NT2/D1 (cell line): ENCODE measurements around the gene SMCO4.
"Not testable (repeated sequence)": the region's sequence is repeated elsewhere in the genome, so short reads cannot be mapped to it uniquely, and the experiment has no call there.

Experiments
- SUZ12 ChIP-seq: IDR thresholded peaks from 2 replicates; pipeline ENCODE4 v1.6.1; 2011; ENCODE audit not compliant: insufficient read length, insufficient read depth; ENCODE audit errors: extremely low read depth
- YY1 ChIP-seq: IDR thresholded peaks from 2 replicates; pipeline ENCODE4 v1.6.1; 2011; ENCODE audit not compliant: insufficient read length, insufficient read depth
- ZNF274 ChIP-seq: IDR thresholded peaks from 2 replicates; pipeline ENCODE4 v1.6.1; 2011; ENCODE audit warnings: mild to moderate bottlenecking, low read depth, low read length

GRCh38 chr11:93443232-93443631 is 100.0 kb downstream of the SMCO4 start:
- TF ChIP-seq YY1, SUZ12, ZNF274: not testable (repeated sequence)
